HepG2 (cell line): ENCODE data around the gene LAMB4.

Source experiments
- CBX1 ChIP-seq: IDR thresholded peaks from one replicate; pipeline ENCODE4 v1.6.1; 2016; ENCODE audit warnings: antibody characterized with exemption, low read depth
- CTCF ChIP-seq: sonication (generic); formaldehyde crosslinking; IDR thresholded peaks from 2 replicates; pipeline ENCODE4 v1.5.0; 2020; ENCODE audit warnings: mild to moderate bottlenecking, missing genetic modification reagents, moderate library complexity
- IKZF1 ChIP-seq: fragments of 450-650 bp; IDR thresholded peaks from 2 replicates; pipeline ENCODE4 v1.7.1; 2016
- MZF1 ChIP-seq: sonication (generic); formaldehyde crosslinking; IDR thresholded peaks from 2 replicates; pipeline ENCODE4 v1.8.1; 2023; ENCODE audit warnings: mild to moderate bottlenecking, missing genetic modification reagents, borderline replicate concordance
- NFRKB ChIP-seq: fragments of 450-650 bp; IDR thresholded peaks from 2 replicates; pipeline ENCODE4 v1.6.1; 2017
- RBFOX2 ChIP-seq: fragments of 200-400 bp; formaldehyde crosslinking; IDR thresholded peaks from 2 replicates; pipeline ENCODE4 v1.6.1; 2017; ENCODE audit warnings: low read depth, mild to moderate bottlenecking, low read length
- SMC3 ChIP-seq: IDR thresholded peaks from 2 replicates; pipeline ENCODE4 v1.6.1; 2011; ENCODE audit warnings: low read length, improper control_type of control experiment
- SP2 ChIP-seq: sonication (generic); formaldehyde crosslinking; IDR thresholded peaks from 2 replicates; pipeline ENCODE4 v1.5.1; 2020; ENCODE audit warnings: mild to moderate bottlenecking, missing genetic modification reagents

DNA sequence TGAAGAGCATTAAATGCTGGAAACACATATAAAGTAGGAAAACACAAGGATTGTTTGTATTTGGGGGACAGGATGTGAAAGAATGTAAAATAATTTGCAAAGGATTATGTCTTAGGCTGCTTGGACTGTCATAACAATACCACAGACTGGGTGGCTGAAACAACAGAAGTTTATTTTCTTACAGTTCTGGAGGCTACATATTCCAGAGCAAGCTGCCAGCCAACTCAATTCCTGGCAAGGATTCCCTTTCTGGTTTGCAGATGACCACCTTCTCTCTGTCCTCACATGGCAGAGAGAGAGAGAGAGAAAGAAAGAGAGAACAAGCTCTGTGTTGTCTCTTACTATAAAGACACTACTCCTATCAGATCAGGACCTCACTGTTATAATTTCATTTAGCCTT is 8.8 kb upstream of the LAMB4 start:
- TF ChIP-seq IKZF1 (no peak), RBFOX2 (no peak), MZF1 (CRISPR knock-in tag) (no peak), SMC3 (no peak), NFRKB (no peak), CTCF (no peak), CBX1 (no peak), SP2 (CRISPR knock-in tag) (no peak)
